HepG2 (cell line): ENCODE measurements around the gene SERPINF2.

Experiments
- AGO1 ChIP-seq: fragments of 200-400 bp; formaldehyde crosslinking; IDR thresholded peaks from 2 replicates; pipeline ENCODE4 v1.6.1; 2017; ENCODE audit warnings: mild to moderate bottlenecking, low read depth, low read length, moderate library complexity; ENCODE audit not compliant: poor library complexity, severe bottlenecking
- CBX2 ChIP-seq, 2 experiments: fragments of 200-600 bp in 1 of 2; sonication (generic); formaldehyde crosslinking in 1 of 2; IDR thresholded peaks; 2 replicates each; pipeline versions ENCODE4 v1.7.0 to v1.8.1; 2018 to 2022; ENCODE audit warnings: low read depth in 2 of 2, low read length in 1 of 2, mild to moderate bottlenecking in 1 of 2, missing genetic modification reagents in 1 of 2
- CTCF ChIP-seq: sonication (generic); formaldehyde crosslinking; IDR thresholded peaks from 2 replicates; pipeline ENCODE4 v1.5.0; 2020; ENCODE audit warnings: mild to moderate bottlenecking, missing genetic modification reagents, moderate library complexity
- HDAC6 ChIP-seq: fragments of 200-600 bp; sonication (generic); IDR thresholded peaks from 2 replicates; pipeline ENCODE4 v1.7.0; 2017; ENCODE audit warnings: mild to moderate bottlenecking, antibody characterized with exemption, low read length, low read depth
- KDM4B ChIP-seq: sonication (generic); formaldehyde crosslinking; IDR thresholded peaks from 2 replicates; pipeline ENCODE4 v1.4.0; 2020; ENCODE audit warnings: missing genetic modification reagents
- MYC ChIP-seq: sonication (generic); formaldehyde crosslinking; IDR thresholded peaks from 2 replicates; pipeline ENCODE4 v1.9.0; 2021; ENCODE audit warnings: missing genetic modification reagents, borderline replicate concordance
- PHF5A ChIP-seq: IDR thresholded peaks from one replicate; pipeline ENCODE4 v1.6.1; 2018; ENCODE audit warnings: low read depth, missing genetic modification reagents; ENCODE audit not compliant: unreplicated experiment
- SRF ChIP-seq: IDR thresholded peaks from 2 replicates; pipeline ENCODE4 v1.6.1; 2011; ENCODE audit warnings: mild to moderate bottlenecking, low read depth, low read length, moderate library complexity
- SUZ12 ChIP-seq: fragments of 150-350 bp; IDR thresholded peaks from 2 replicates; pipeline ENCODE4 v1.6.1; 2014; ENCODE audit warnings: low read depth, low read length
- U2AF2 ChIP-seq: fragments of 200-400 bp; formaldehyde crosslinking; IDR thresholded peaks from 2 replicates; pipeline ENCODE4 v1.6.1; 2017; ENCODE audit warnings: low read depth, mild to moderate bottlenecking, low read length
- ZBTB10 ChIP-seq: sonication (generic); formaldehyde crosslinking; IDR thresholded peaks from 2 replicates; pipeline ENCODE4 v1.4.0; 2020; ENCODE audit warnings: missing genetic modification reagents, borderline replicate concordance
- ZZZ3 ChIP-seq: sonication (generic); formaldehyde crosslinking; IDR thresholded peaks from 2 replicates; pipeline ENCODE4 v1.4.0; 2020; ENCODE audit warnings: missing genetic modification reagents, mild to moderate bottlenecking, borderline replicate concordance

- no peak for TF ChIP-seq MYC (CRISPR knock-in tag)
- TF ChIP-seq CBX2 (IDR thresholded peaks at IDR 0.05; ENCODE audit: low read depth, low read length) = no peak
- no peak for TF ChIP-seq CBX2 (CRISPR knock-in tag; IDR thresholded peaks at IDR 0.05; ENCODE audit: low read depth)
- no peak for TF ChIP-seq PHF5A (CRISPR knock-in tag)
- no peak for TF ChIP-seq SUZ12
- TF ChIP-seq AGO1 = no peak
- TF ChIP-seq ZBTB10 (CRISPR knock-in tag) = no peak
- TF ChIP-seq KDM4B = no peak
- TF ChIP-seq SRF = no peak
- no peak for TF ChIP-seq CTCF
- TF ChIP-seq U2AF2 = no peak
- no peak for TF ChIP-seq HDAC6
- no peak for TF ChIP-seq ZZZ3
Measured at GRCh38 chr17:1765576-1765975, 22.9 kb downstream of the SERPINF2 start.
